ENCODE data around the gene COASY. TPM values are rescaled to one million over a fixed set of nuclear protein-coding genes. Genes with fewer than 3 reads are reported as not detected.

The COASY gene
- total RNA-seq, 3 donors from 2014 or later (not counting 1 experiment from before 2014, with no cell fraction given) = 61.1 to 67.8 (median 62.3) TPM

DNA sequence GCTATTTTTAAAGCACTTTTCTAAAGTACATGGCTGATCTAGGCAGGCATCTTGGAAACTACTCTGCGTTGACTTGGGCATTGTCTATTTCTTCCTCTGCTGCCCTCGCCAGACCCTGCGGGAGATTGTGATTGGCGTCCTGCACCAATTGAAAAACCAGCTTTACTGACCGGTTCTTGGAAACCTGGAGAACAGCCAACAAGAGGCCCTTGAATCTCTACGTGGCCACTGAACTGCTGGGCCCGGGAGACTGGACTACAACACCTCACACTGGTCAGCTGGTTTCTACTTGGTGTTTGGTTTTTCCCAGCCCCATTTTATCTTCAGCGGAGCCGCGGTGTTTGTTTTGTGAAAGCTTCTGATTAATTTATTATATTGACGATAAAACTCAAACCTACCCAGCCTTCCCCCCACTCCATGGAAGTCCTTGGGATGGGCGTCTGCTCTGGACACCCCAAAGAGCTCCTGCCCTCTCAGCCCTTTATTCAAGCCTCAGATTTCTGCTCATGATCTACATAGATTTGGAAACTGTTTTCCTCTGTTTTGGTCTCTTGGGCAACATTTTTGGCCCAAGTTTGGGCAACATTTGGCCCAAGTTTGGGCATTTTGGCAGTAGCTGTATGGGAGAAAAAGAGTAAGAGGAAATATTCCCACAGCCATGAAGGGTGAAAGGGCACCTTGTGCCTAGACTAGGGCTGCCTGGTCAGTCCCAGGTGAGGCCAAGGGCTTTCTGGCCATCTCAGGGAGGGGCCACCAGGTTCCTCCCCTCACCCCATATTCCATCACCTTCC is 9.7 kb downstream of the COASY start:
- H3K27ac ChIP-seq (ENCODE audit: low read length) = no peak overlapping the region
- H3K4me3 Mint-ChIP-seq = no peak overlapping the region

DNA sequence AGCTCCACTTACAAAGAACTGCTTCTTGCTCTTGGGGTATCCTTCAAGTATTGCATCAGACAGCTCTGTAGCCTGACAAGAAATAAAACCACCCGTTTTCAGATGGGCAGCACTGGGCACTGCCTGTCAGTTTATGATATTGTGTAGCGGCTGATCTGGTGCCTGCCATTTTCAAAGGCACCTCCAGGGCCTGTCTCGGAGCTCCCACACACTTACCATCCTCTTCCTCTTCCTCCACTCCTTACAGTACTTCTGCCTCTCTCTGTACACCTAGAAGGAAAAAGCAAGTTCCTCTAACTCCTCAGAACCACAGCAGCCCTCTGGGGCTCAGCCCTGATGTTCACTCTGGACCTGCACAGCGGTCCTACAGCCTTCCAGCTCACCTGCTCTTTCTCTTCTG is 11.1 kb downstream of the COASY start:
- no peak overlapping the region for H3K27ac ChIP-seq (ENCODE audit: low read length)
- no peaks in the 10 kb centered on the region for H3K9me3 ChIP-seq (ENCODE audit: control insufficient read depth, insufficient read depth, low read length)
- peaks cover 33 to 38% of the 10 kb centered on the region in 2 donors for H3K4me1 Mint-ChIP-seq
- no peaks in the 10 kb centered on the region for H3K27me3 Mint-ChIP-seq (ENCODE audit: low read depth in 2 of 2)
- DNase-seq = no peak
- H3K27ac Mint-ChIP-seq = peak overlapping the region in 1 of 2 donors; percentile 50
- 88% methylated on average over 4 of the region's 4 CpGs for WGBS (ENCODE audit: insufficient coverage)
- no peak overlapping the region for H3K4me3 Mint-ChIP-seq
- no peak for ATAC-seq
- H3K27me3 ChIP-seq (ENCODE audit: control insufficient read depth, insufficient read depth, low read length) = no peaks in the 10 kb centered on the region
- H3K36me3 Mint-ChIP-seq = peaks cover 11% of the 10 kb centered on the region
- H3K36me3 ChIP-seq (ENCODE audit: control insufficient read depth, insufficient read depth, low read length) = peaks cover 57% of the 10 kb centered on the region
- H3K4me1 ChIP-seq (ENCODE audit: control insufficient read depth, insufficient read depth, low read length) = peaks cover 15% of the 10 kb centered on the region
- H3K4me3 ChIP-seq (ENCODE audit: low read length) = no peak overlapping the region
- no peak for TF ChIP-seq CTCF (IDR thresholded peaks at IDR 0.05)
- H3K9me3 Mint-ChIP-seq = no peaks in the 10 kb centered on the region
- intact Hi-C loops (cut with micrococcal nuclease) = no loop called here

More for the DNA sequence above, 9.7 kb downstream of the COASY start:
- no peak for TF ChIP-seq CTCF (IDR thresholded peaks at IDR 0.05)
- Mint-ChIP-seq H3K9me3 (no peaks in the 10 kb centered on the region), H3K4me1 (peaks cover 33% of the 10 kb centered on the region in 2 donors), H3K27ac (no peak overlapping the region), H3K27me3 (ENCODE audit: low read depth in 2 of 2) (no peaks in the 10 kb centered on the region), H3K36me3 (peaks cover 11% of the 10 kb centered on the region)
- Histone ChIP-seq H3K9me3 (ENCODE audit: control insufficient read depth, insufficient read depth, low read length) (no peaks in the 10 kb centered on the region), H3K4me1 (ENCODE audit: control insufficient read depth, insufficient read depth, low read length) (peaks cover 15% of the 10 kb centered on the region), H3K36me3 (ENCODE audit: control insufficient read depth, insufficient read depth, low read length) (peaks cover 57% of the 10 kb centered on the region), H3K27me3 (ENCODE audit: control insufficient read depth, insufficient read depth, low read length) (no peaks in the 10 kb centered on the region), H3K4me3 (ENCODE audit: low read length) (no peak overlapping the region)
- intact Hi-C loops (cut with micrococcal nuclease) = no loop called here
- no peak for ATAC-seq
- DNase-seq = no peak
- 97% methylated on average over 8 of the region's 12 CpGs for WGBS (ENCODE audit: insufficient coverage)

GRCh38 chr17:42574463-42574862 is 12.5 kb downstream of the COASY start:
- Mint-ChIP-seq H3K4me3 (no peak overlapping the region), H3K9me3 (no peaks in the 10 kb centered on the region), H3K27ac (no peak overlapping the region), H3K4me1 (peaks cover 36% of the 10 kb centered on the region in 2 donors), H3K36me3 (peaks cover 11% of the 10 kb centered on the region), H3K27me3 (ENCODE audit: low read depth in 2 of 2) (no peaks in the 10 kb centered on the region)
- no peak for ATAC-seq
- 100% methylated on average over 2 of the region's 3 CpGs for WGBS (ENCODE audit: insufficient coverage)
- Histone ChIP-seq H3K36me3 (ENCODE audit: control insufficient read depth, insufficient read depth, low read length) (peaks cover 47% of the 10 kb centered on the region), H3K4me1 (ENCODE audit: control insufficient read depth, insufficient read depth, low read length) (peaks cover 18% of the 10 kb centered on the region), H3K27me3 (ENCODE audit: control insufficient read depth, insufficient read depth, low read length) (no peaks in the 10 kb centered on the region), H3K4me3 (ENCODE audit: low read length) (no peak overlapping the region), H3K27ac (ENCODE audit: low read length) (no peak overlapping the region), H3K9me3 (ENCODE audit: control insufficient read depth, insufficient read depth, low read length) (no peaks in the 10 kb centered on the region)
- no peak for TF ChIP-seq CTCF (IDR thresholded peaks at IDR 0.05)
- intact Hi-C loops (cut with micrococcal nuclease) = no loop called here
- no peak for DNase-seq

All from natural killer cell (primary cell).